HCT116 (cell line): ENCODE data around the gene GPX5. TPM values are rescaled to one million over a fixed set of nuclear protein-coding genes. Genes with fewer than 3 reads are reported as not detected.

Experiments used
- ATAC-seq: fragments of 200-7000 bp; cut with Tn5 transposase; 2 replicates; pipeline ENCODE4 v1.9.1; 2020; ENCODE audit warnings: mild to moderate bottlenecking, moderate library complexity
- Bru-seq: library from RNA; stranded (reverse); fragments of 400-500 nt; gene quantifications from one replicate; lab custom pipeline; 2021; lab: Mats Ljungman, UMichigan
- BruChase-seq, 2 experiments: library from RNA; stranded (reverse); fragments of 400-500 nt; gene quantifications; one replicate each; lab custom pipeline; 2021; lab: Mats Ljungman, UMichigan
- BruUV-seq: library from RNA; stranded (reverse); fragments of 400-500 nt; replicated peaks from 2 replicates; lab custom pipeline; 2021; lab: Mats Ljungman, UMichigan
- CTCF ChIA-PET: fragments of 300-600 bp; sonication (Branson Sonifier 250); formaldehyde crosslinking; loops from one replicate; lab custom pipeline; 2021; ENCODE audit warnings: antibody characterized with exemption; lab: Charles Lee
- POLR2A ChIA-PET: fragments of 300-600, 350-600 bp; sonication (Branson Sonifier 250); formaldehyde crosslinking; loops from one replicate; lab custom pipeline; 2021; ENCODE audit warnings: antibody characterized with exemption; lab: Charles Lee
- RAD21 ChIA-PET, 2 experiments: fragments of 300-600 bp; sonication (Branson Sonifier 250); formaldehyde crosslinking; loops; one replicate each; lab custom pipeline; 2023; ENCODE audit warnings: low total read pairs in 2 of 2; ENCODE audit not compliant: uncharacterized antibody in 2 of 2, unreplicated experiment in 2 of 2, low non-redundant PET in 1 of 2; lab: Charles Lee
- DNase-seq: peaks from one replicate; pipeline ENCODE4 v3.0.0-alpha.2; 2010; ENCODE audit warnings: low read depth, low spot score
- H2AFZ ChIP-seq: fragments of 200-600 bp; shearing (Covaris generic), sonication (generic); 2 replicates; pipeline ENCODE4 v1.6.1; 2017; ENCODE audit warnings: low read depth, mixed run types, mixed read lengths, antibody characterized with exemption, low read length; ENCODE audit not compliant: poor library complexity, severe bottlenecking
- H3K27ac ChIP-seq: 2 replicates; pipeline ENCODE4 v1.5.1; 2012; ENCODE audit warnings: low read depth, low read length
- H3K27me3 ChIP-seq: fragments of 200-600 bp; sonication (generic); 2 replicates; pipeline ENCODE4 v1.6.1; 2016; ENCODE audit warnings: mixed run types, low read length, mixed read lengths; ENCODE audit not compliant: insufficient read depth
- H3K36me3 ChIP-seq, 2 experiments: fragments of 200-500 bp in 1 of 2; fragments of 200-600 bp in 1 of 2; sonication (Bioruptor generic) in 1 of 2; sonication (generic) in 1 of 2; 2 replicates each; pipeline versions ENCODE4 v1.5.1 to v1.6.1; 2014 to 2016; ENCODE audit warnings: low read length in 2 of 2, inconsistent platforms in 1 of 2, mixed read lengths in 1 of 2, mixed run types in 1 of 2; ENCODE audit not compliant: insufficient read depth in 2 of 2, control insufficient read depth in 1 of 2
- H3K4me1 ChIP-seq, 2 experiments: fragments of 200-600 bp in 1 of 2; sonication (generic) in 1 of 2; 2 replicates each; pipeline versions ENCODE4 v1.5.1 to v1.6.1; 2012 to 2017; ENCODE audit warnings: low read length in 2 of 2, inconsistent platforms in 1 of 2, mild to moderate bottlenecking in 1 of 2, mixed read lengths in 1 of 2, mixed run types in 1 of 2, moderate library complexity in 1 of 2; ENCODE audit not compliant: insufficient read depth in 2 of 2, control insufficient read depth in 1 of 2
- H3K4me2 ChIP-seq: fragments of 200-600 bp; sonication (generic); 2 replicates; pipeline ENCODE4 v1.6.1; 2017; ENCODE audit warnings: mixed run types, low read length, mixed read lengths
- H3K4me3 ChIP-seq, 2 experiments: fragments of 200-600 bp in 1 of 2; sonication (generic) in 1 of 2; replicated peaks in 1 of 2; 2 replicates each; pipeline ENCODE4 v1.5.1; 2011 to 2016; ENCODE audit warnings: low read length in 2 of 2, control low read depth in 1 of 2, low read depth in 1 of 2, mild to moderate bottlenecking in 1 of 2, mixed read lengths in 1 of 2, mixed run types in 1 of 2
- H3K79me2 ChIP-seq: fragments of 200-600 bp; sonication (generic); 2 replicates; pipeline ENCODE4 v1.6.1; 2017; ENCODE audit warnings: mild to moderate bottlenecking, mixed run types, low read length, moderate library complexity, mixed read lengths; ENCODE audit not compliant: insufficient read depth
- H3K9ac ChIP-seq: fragments of 200-600 bp; sonication (generic); 2 replicates; pipeline ENCODE4 v1.6.1; 2016; ENCODE audit warnings: low read length, mixed read lengths
- H3K9me2 ChIP-seq: fragments of 200-600 bp; sonication (generic), shearing (Covaris generic); 2 replicates; pipeline ENCODE4 v1.6.1; 2017; ENCODE audit warnings: mixed run types, mild to moderate bottlenecking, moderate library complexity; ENCODE audit not compliant: insufficient read depth
- H3K9me3 ChIP-seq, 2 experiments: fragments of 200-500 bp in 1 of 2; fragments of 200-600 bp in 1 of 2; sonication (Bioruptor generic) in 1 of 2; sonication (generic) in 1 of 2; 2 replicates each; pipeline ENCODE4 v1.6.1; 2014 to 2017; ENCODE audit warnings: low read length in 2 of 2, mixed read lengths in 2 of 2, inconsistent platforms in 1 of 2, low read depth in 1 of 2, mild to moderate bottlenecking in 1 of 2, mixed run types in 1 of 2, moderate library complexity in 1 of 2; ENCODE audit not compliant: control insufficient read depth in 1 of 2, insufficient read depth in 1 of 2
- H4K20me1 ChIP-seq: fragments of 200-600 bp; sonication (generic), shearing (Covaris generic); 2 replicates; pipeline ENCODE4 v1.6.1; 2017; ENCODE audit warnings: mixed run types, mild to moderate bottlenecking, moderate library complexity; ENCODE audit not compliant: insufficient read depth
- CBX3 ChIP-seq: IDR thresholded peaks from 2 replicates; pipeline ENCODE4 v1.6.1; 2012; ENCODE audit warnings: low read depth
- CEBPB ChIP-seq: IDR thresholded peaks from 2 replicates; pipeline ENCODE4 v1.6.1; 2012; ENCODE audit warnings: low read depth
- EGR1 ChIP-seq: IDR thresholded peaks from 2 replicates; pipeline ENCODE4 v1.6.1; 2012; ENCODE audit warnings: low read depth
- ELF1 ChIP-seq: IDR thresholded peaks from 2 replicates; pipeline ENCODE4 v1.6.1; 2012; ENCODE audit warnings: low read depth, borderline replicate concordance
- FOSL1 ChIP-seq: IDR thresholded peaks from 2 replicates; pipeline ENCODE4 v1.6.1; 2012; ENCODE audit warnings: low read depth
- JUND ChIP-seq: IDR thresholded peaks from 2 replicates; pipeline ENCODE4 v1.6.1; 2012
- MAX ChIP-seq: IDR thresholded peaks from 2 replicates; pipeline ENCODE4 v1.6.1; 2012
- POLR2AphosphoS5 ChIP-seq: IDR thresholded peaks from 2 replicates; pipeline ENCODE4 v1.6.1; 2011; ENCODE audit warnings: mild to moderate bottlenecking, low read depth, low read length, moderate library complexity
- RAD21 ChIP-seq: IDR thresholded peaks from 2 replicates; pipeline ENCODE4 v1.6.1; 2012; ENCODE audit warnings: low read depth, mild to moderate bottlenecking
- SIN3A ChIP-seq: IDR thresholded peaks from 2 replicates; pipeline ENCODE4 v1.6.1; 2012; ENCODE audit warnings: low read depth
- SP1 ChIP-seq: IDR thresholded peaks from 2 replicates; pipeline ENCODE4 v1.6.1; 2012; ENCODE audit warnings: low read depth
- YY1 ChIP-seq: IDR thresholded peaks from 2 replicates; pipeline ENCODE4 v1.6.1; 2011; ENCODE audit warnings: low read length, low read depth, moderate library complexity, mild to moderate bottlenecking; ENCODE audit not compliant: insufficient replicate concordance; ENCODE audit errors: extremely low read depth
- ZNF274 ChIP-seq: fragments of 200-500 bp; sonication (Bioruptor generic); IDR thresholded peaks from 2 replicates; pipeline ENCODE4 v1.6.1; 2014; ENCODE audit warnings: mild to moderate bottlenecking, low read depth, low read length, inconsistent platforms
- intact Hi-C: fragments of 100-400 bp; cut with micrococcal nuclease; formaldehyde crosslinking; loops from 2 replicates; pipeline ENCODE4 v1.10.0; 2022
- long read RNA-seq: library from polyadenylated mRNA; unstranded; transcript quantifications from one replicate; pipeline ENCODE4 v2.0.0, GENCODE V29; 2021; ENCODE audit not compliant: unreplicated experiment
- polyA plus RNA-seq: library from polyadenylated mRNA; unstranded; fragments of >200 nt; gene quantifications from 2 replicates; pipeline ENCODE4 v1.2.1, GENCODE V29; 2012; ENCODE audit warnings: missing spikeins
- total RNA-seq: library from RNA; stranded (reverse); gene quantifications from one replicate; pipeline ENCODE4 v1.2.1, GENCODE V29; 2021; ENCODE audit not compliant: unreplicated experiment
- TF ChIP-seq, protein P1 (sequence below): IDR thresholded peaks from 2 replicates; pipeline ENCODE4 v1.6.1; 2011; ENCODE audit warnings: mild to moderate bottlenecking, low read length, moderate library complexity; ENCODE audit not compliant: insufficient replicate concordance; ENCODE audit errors: extremely low read depth

The GPX5 gene, protein sequence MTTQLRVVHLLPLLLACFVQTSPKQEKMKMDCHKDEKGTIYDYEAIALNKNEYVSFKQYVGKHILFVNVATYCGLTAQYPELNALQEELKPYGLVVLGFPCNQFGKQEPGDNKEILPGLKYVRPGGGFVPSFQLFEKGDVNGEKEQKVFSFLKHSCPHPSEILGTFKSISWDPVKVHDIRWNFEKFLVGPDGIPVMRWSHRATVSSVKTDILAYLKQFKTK
- total RNA-seq (not detected), Bru-seq, nascent RNA (not detected), BruChase-seq, experiment 1, labeled RNA remaining after a 6-hour chase (not detected), BruChase-seq, experiment 2, labeled RNA remaining after a 2-hour chase (not detected)
- not detected in 2 replicates for polyA plus RNA-seq
- long read RNA-seq: 0 reads

GRCh38 chr6:28525496-28526039, at the start of gene GPX5:
Gene GPX5 (plus strand): TSS chr6:28525881. CDS start chr6:28526014, 133 bp downstream.
- ChIA-PET RAD21 (no interaction called here), POLR2A (no interaction called here), CTCF (no interaction called here)
- Histone ChIP-seq H4K20me1 (no peaks in the 10 kb centered on the region), H3K9me2 (no peaks in the 10 kb centered on the region), H3K4me1 (peaks cover 6 to 7% of the 10 kb centered on the region in 2 experiments; a peak in 2 of 4 replicates), H3K27ac (no peak within 1 kb of the TSS), H3K9me3 (no peaks in the 10 kb centered on the region), H3K79me2 (no peaks in the 10 kb centered on the region), H3K27me3 (no peaks in the 10 kb centered on the region), H3K9ac (no peak within 1 kb of the TSS), H3K36me3 (no peaks in the 10 kb centered on the region), H3K4me2 (no peak within 1 kb of the TSS), H2AFZ (no peak within 1 kb of the TSS), H3K4me3 (no peak within 1 kb of the TSS)
- BruUV-seq: no TSS peak
- no peak; the same call in 1 of the 2 replicates for ATAC-seq
- TF ChIP-seq YY1 (no peak), RAD21 (no peak)
- TF ChIP-seq, protein P1, sequence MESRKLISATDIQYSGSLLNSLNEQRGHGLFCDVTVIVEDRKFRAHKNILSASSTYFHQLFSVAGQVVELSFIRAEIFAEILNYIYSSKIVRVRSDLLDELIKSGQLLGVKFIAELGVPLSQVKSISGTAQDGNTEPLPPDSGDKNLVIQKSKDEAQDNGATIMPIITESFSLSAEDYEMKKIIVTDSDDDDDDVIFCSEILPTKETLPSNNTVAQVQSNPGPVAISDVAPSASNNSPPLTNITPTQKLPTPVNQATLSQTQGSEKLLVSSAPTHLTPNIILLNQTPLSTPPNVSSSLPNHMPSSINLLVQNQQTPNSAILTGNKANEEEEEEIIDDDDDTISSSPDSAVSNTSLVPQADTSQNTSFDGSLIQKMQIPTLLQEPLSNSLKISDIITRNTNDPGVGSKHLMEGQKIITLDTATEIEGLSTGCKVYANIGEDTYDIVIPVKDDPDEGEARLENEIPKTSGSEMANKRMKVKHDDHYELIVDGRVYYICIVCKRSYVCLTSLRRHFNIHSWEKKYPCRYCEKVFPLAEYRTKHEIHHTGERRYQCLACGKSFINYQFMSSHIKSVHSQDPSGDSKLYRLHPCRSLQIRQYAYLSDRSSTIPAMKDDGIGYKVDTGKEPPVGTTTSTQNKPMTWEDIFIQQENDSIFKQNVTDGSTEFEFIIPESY: no peak
- DNase-seq: no peak
- intact Hi-C loops: no loop called here

- intact Hi-C loops: loop anchor here (5.0 kb wide), 1 partner anchor 194 kb away; no protein-coding TSS in a partner anchor
- Histone ChIP-seq H3K9ac (no peak overlapping the region), H4K20me1 (no peaks in the 10 kb centered on the region), H2AFZ (no peak overlapping the region), H3K27me3 (no peaks in the 10 kb centered on the region), H3K36me3 (no peaks in the 10 kb centered on the region), H3K9me3 (no peaks in the 10 kb centered on the region), H3K9me2 (no peaks in the 10 kb centered on the region), H3K4me2 (no peak overlapping the region), H3K4me3 (no peak overlapping the region), H3K27ac (no peak overlapping the region), H3K4me1 (peaks cover 0 to 9% of the 10 kb centered on the region in 2 experiments; a peak in 2 of 4 replicates), H3K79me2 (no peaks in the 10 kb centered on the region)
- no TSS peak for BruUV-seq
- DNase-seq (no peak), ATAC-seq (no peak)
- CTCF ChIA-PET: no interaction called here
- RAD21 ChIA-PET: no interaction called here
- TF ChIP-seq MAX: no peak
- no peak for TF ChIP-seq ELF1
- no peak for TF ChIP-seq EGR1
- TF ChIP-seq, protein P1: no peak
- no peak for TF ChIP-seq CBX3
- no peak for TF ChIP-seq POLR2AphosphoS5
- TF ChIP-seq ZNF274: no peak
- TF ChIP-seq JUND: no peak
- TF ChIP-seq YY1: no peak
- no peak for TF ChIP-seq FOSL1
- no peak for TF ChIP-seq SP1
- TF ChIP-seq SIN3A: no peak
- no peak for TF ChIP-seq CEBPB
- POLR2A ChIA-PET: no interaction called here
These were observed 47.2 kb upstream of the GPX5 start for GRCh38 chr6:28478518-28478917.
